C1 segment of cervical spinal cord (tissue), 14 donors: Measurements from ENCODE around the gene WDR38.

Experiments
- DNase-seq, 14 donors: peaks; one replicate each; lab custom pipeline; 2025; lab: John Stamatoyannopoulos, UW

WDR38 gene

DNA sequence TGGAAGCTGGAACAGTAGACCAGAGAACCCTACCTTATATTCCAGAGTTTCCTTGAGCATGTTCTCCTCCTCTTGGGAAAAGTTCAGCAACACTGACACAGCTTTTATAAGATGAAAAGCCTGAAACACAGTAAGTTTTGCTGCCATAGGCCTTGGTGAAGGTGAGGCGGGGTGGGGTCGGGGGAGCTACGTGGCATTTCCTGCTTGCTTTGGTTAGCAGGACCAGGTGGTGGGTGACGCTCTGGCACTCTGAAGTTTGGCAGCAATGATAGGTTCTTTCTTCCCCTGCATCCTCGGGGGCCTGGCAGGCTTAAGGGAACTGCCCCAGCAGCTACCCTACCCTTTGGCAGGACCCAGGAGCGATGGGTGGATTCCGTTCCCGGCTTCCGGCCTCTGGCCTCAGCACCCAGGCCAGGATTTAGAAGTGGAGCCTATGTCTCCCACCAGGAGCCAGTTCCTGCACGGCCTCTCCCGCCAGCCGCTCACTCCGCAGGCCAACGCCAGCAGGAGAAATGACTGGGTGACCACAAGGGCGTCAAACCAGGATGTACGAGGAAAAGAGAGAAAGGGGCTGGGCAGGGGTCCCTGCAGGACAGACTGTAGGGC lies 28.0 kb downstream of the WDR38 start:
- no peak for DNase-seq

DNA sequence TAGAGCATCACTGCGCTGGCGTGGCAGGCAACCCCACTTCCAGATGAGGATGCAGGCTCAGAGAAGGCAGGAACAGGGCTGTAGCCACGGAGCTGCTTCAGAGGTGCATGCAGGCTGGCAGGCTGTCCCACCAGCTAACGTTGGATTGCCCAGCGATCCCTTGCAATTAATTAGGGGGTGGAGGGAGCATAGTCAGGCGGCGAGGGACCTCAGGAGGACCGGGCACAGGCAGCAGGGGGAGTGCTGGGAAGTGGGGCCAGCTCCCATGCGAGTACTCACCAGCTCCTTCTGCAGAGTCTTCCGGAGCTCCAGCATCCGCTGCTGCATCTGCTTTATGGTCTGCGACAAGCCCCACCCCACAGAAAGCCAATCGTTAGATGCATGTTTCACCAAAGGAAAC lies 29.0 kb downstream of the WDR38 start:
- DNase-seq, result no peak

DNA sequence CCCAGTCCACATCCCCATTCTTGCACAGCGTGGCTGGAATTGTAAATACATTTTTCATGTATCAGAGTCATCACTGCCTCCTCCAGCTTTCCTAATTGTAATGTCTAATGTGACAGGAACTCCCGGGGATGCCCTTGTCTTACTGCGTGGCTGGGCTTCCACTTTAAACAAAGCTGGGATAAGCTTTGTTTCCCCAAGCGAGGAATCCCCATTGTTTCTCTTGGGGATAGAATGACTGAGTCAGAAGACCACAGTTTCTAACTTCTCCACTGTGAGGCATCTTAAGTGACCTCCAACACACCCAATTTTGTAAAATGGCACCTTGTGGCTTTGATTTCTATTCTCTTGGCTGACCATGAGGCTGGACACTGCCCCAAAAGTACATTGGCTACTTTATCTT lies 31.1 kb downstream of the WDR38 start:
- DNase-seq, result no peak

DNA sequence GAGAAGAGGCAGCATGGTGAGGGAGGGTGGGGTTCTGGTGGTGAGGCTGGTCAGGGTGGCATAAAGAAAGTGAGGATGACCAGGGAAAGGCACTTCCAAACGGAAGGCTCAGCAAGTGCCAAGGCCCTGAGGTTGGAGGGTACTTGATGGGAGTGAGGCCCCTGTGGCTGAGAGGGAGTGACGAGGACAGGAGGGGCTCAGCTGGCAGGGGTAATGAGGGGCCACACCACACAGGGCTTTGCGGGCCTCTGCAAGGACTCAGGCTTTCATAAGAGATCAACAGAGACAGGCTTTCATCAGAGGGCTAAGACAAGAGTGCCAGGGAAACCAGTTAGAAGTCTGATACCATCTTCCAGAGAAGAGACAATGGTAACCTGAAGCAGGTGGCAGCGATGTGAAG lies 32.3 kb downstream of the WDR38 start:
- DNase-seq, result no peak

DNA sequence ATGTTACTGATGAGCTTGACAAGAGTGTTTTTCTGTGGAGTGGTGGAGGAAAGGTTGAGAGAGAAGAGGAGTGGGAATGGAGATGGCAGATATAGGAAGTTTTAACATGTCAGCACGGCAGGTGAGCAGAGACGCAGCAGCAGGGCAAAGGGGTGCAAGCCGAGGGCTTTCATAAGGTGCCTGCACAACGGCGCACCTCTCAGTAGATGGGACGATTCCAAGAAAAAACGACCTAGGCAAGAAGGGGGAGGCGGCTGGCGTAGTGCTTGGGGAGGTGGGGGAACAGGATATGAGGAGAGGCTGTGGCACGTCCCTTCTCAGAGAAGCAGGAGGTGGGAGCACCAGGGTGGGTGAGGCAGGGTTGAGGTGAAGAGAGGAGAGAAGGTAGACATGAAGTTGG lies 33.2 kb downstream of the WDR38 start:
- no peak for DNase-seq

DNA sequence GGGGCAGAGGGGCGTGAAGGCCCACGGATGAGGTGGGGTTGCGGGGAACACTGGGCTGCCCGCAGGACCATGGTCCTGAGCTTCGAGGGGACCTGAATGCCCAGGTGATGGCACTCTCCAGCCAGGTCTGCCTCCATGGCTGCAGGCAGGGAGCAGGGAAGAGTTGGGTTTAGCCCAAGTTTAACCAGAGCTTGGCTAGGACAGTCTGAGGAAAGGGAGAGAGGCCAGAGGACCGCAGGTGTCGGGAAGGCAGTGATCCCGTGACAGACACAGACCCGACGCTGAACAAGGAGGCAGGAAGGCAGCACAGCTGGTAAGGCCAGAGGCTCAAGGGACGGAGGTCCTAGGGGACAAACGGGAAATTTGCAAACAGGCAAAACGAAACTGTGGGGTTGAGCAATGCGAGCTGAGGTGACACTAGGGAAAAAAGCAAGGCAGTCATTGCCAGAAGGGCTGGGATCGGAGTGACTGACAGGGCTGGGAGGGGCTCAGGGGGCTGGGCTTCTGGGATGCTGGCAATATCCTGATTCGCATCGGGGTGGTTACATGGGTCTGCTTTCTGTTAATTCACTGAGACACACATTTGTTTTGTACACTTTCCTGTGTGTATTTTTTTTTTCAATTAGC lies 33.7 kb downstream of the WDR38 start:
- peak in 1 of 14 donors; percentile 70 for DNase-seq

DNA sequence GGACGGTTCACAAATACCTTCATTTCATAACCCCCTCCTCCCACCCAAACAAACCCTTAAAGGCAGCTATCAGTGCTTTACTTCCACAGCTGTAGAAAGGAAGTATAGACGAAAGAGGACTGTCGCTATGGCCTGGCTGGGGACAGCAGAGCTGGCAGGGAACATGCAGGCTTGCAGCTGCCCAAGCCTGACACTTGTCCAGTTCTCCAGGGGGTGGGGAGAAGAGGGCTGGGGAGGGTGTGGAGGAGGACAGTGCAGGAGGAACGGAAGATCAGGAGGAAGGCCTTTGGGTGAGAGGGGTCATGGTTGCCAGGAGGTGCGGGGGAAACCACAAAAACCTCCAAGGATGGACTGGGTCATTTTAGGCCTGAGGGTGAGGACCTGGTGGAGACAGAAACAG lies 34.6 kb downstream of the WDR38 start:
- DNase-seq, result no peak

DNA sequence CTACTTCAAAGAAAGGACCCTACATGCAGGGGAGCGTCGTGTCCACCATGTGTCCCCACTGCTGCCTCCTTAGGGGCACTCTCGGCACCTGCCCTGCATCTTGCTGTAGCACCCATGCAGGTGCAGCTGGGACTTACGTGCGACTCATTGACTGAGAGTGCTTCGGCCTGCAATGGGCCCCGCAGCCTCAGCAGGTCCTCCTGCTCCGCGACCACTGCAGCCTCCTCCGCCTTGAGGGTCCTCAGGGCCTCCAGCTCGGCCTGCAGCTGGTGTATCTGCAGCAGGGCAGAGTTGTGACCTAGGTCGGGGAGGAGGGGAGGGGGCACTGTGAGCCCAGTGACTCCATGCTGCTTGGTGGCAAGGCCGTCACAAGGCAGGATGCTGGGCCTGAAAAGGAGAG lies 35.7 kb downstream of the WDR38 start:
- no peak for DNase-seq

DNA sequence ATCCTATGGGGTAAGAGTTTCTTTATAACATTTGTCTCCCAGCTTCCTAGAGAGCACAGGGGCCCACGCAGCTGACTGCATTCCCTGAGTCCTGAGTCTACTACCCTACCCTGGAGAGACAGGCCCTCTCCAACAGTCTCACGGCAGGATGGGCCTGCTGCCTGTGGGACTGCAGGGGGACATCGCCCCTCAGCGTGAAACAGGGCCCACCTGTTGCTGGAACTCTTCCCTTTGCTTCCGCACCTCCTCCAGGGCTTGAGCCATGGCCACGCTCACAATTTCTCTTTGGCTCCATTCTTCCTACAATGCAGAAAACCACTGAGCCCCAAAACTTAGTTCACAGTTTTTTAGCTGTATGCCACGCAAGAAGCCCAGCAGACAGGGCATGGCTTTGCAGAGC lies 36.9 kb downstream of the WDR38 start:
- no peak for DNase-seq

DNA sequence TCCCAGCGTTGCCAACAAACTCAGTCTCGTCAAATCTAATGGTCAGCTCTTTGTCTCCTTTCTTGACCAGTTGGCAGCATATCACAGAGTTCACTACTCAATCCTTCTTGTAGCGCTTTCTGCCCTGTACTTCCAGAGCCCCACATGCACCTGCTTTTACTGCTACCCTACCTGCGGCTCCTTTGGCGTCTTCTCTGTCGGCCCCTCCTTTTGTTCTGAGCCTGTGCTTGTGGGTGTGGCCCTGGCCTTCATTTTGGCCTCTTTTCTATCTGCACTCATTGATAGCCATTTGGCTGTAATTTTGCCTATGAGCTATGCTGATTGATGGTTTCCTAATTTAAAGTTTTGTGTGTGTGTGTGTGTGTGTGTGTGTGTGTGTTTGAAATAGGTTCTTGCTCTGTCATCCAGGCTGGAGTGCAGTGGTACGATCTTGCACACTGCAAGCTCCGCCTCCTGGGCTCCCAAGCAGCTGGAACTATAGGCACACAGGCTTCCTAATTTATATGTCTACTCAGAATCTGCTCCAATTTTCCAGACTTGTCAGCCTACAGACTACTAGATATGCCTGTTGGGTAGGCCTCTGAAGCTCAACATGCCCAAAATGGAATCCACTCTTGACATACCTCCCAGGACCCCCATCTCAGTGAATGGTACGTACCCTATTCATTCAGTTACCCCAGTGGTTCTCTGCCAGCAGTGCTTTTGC lies 40.9 kb downstream of the WDR38 start:
- peak in 1 of 14 donors; percentile 24 for DNase-seq

DNA sequence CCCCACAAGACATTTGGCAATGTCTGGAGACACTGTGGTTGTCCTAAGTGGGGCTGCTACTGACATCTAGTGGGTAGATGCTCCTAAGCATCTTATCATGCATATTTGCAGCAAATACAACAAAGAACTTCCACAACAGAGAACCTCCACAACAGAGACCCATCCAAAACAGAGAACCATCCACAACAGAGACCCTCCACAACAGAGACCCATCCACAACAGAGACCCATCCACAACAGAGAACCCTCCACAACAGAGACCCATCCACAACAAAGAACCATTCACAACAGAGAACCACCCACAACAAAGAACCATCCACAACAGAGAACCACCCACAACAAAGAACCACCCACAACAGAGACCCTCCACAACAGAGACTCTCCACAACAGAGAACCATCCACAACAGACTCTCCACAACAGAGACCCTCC lies 41.5 kb downstream of the WDR38 start:
- DNase-seq, result peak in 3 of 14 donors; percentile 15 to 18 (median 16)

DNA sequence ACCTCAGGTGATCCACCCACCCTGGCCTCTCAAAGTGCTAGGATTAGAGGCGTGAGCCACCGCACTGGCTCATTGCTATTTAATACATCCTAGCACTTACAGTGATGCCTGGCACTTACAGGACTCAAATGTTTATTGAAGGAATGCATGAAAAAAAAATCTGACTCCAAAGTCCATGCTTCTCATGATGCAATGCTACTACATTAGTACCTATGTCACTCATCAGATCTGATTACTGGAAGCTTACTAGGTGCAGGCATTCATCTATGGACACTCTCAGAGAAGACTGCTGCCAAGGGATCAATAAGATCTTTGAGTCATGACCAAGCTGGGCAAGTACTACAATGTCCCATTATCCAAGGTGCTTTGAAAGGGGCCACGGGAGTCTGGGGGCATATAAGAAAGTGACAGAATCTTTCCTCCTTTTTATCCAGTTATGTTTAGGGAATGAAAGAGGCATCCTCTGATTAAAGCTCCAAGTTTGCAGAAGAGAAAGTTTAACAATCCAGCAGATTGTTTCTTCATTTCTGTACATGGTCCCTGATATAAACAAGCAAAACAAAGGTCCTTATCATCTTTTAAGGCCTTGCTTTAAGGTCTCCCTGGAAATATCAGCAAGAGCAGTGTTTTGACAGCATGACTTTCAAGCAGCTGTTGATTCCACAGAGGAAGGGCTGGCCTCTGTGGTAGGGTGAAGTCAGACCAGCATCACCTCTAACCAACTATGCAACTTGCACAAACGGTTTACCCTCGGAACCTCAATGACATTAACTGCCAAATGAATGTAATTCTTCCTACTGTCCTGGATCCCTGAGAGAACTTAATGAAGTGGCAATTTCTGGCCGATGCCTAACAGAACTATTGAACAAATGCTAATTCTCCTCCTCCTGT lies 44.6 kb downstream of the WDR38 start:
- no peak for DNase-seq

DNA sequence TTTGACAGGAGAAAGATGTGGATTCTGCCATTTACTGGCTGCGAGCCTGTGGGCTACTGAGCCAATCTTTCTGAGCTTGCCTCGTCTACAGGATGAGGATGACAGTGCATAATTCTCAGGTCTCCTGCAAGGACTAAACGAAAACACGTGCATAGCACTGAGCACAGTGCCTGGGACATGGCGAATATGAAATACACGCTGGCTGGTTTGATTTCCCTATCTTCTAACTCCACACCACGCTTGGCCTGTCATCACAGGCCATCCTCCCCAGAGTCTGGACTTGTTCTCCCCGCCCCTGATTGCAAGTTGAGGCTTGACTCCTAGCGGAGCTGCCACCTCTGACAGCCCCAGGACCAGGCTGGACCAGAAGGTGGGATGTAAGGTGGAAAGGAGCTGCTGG lies 46.6 kb downstream of the WDR38 start:
- no peak for DNase-seq

DNA sequence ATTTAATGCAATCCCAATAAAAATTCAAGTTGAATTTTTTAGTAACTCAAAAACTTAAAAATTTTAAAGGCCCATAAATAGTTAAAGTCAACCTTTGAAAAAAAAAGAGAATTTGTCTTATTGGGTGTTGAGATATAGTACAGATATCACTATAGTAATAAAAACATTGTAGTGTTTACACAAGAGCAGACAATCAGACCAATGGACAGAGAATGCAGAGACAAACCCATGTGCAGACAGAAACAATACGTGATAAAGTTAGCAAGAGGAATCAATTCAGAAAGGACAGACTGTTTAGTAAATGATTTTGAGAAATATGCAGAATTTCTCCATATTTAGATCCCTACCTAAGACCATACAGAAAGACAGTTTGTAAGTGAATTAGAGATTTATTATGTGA lies 53.7 kb downstream of the WDR38 start:
- no peak for DNase-seq
